ENCODE measurements around the gene TLX2.
"Not testable (repeated sequence)": the region's sequence is repeated elsewhere in the genome, so short reads cannot be mapped to it uniquely, and the experiment has no call there.

Gene TLX2

GRCh38 chr2:74560591-74560990 is 46.3 kb downstream of the TLX2 start:
- no peak for TF ChIP-seq CTCF (conservative IDR thresholded peaks at IDR 0.05; ENCODE audit: low read depth, low read length)
- no peak overlapping the region for H3K4me3 ChIP-seq (ENCODE audit: low read depth, low read length)

GRCh38 chr2:74561022-74561421 is 46.8 kb downstream of the TLX2 start:
- DNase-seq (ENCODE audit: low read depth); H3K4me3 ChIP-seq (ENCODE audit: low read depth, low read length): not testable (repeated sequence)

More at GRCh38 chr2:74560591-74560990, 46.3 kb downstream of the TLX2 start:
- no peak for DNase-seq (ENCODE audit: low read depth)

GRCh38 chr2:74562126-74562775 is 48.0 kb downstream of the TLX2 start:
- no peak for TF ChIP-seq CTCF (conservative IDR thresholded peaks at IDR 0.05; ENCODE audit: low read depth, low read length)
- no peak for DNase-seq (ENCODE audit: low read depth)
- H3K4me3 ChIP-seq (ENCODE audit: low read depth, low read length) = no peak overlapping the region

- no peak overlapping the region for H3K4me3 ChIP-seq (ENCODE audit: low read depth, low read length)
- no peak for TF ChIP-seq CTCF (conservative IDR thresholded peaks at IDR 0.05; ENCODE audit: low read depth, low read length)
- DNase-seq (ENCODE audit: low read depth) = peak; percentile 56
Measured at GRCh38 chr2:74564222-74564621, 50.0 kb downstream of the TLX2 start.

- H3K4me3 ChIP-seq (ENCODE audit: low read depth, low read length) = no peak overlapping the region
- DNase-seq (ENCODE audit: low read depth) = no peak
- TF ChIP-seq CTCF (conservative IDR thresholded peaks at IDR 0.05; ENCODE audit: low read depth, low read length) = no peak
Measured at GRCh38 chr2:74566076-74566753, 52.0 kb downstream of the TLX2 start.

- DNase-seq (ENCODE audit: low read depth) = peak; percentile 85
- TF ChIP-seq CTCF (conservative IDR thresholded peaks at IDR 0.05; ENCODE audit: low read depth, low read length) = no peak
- no peak overlapping the region for H3K4me3 ChIP-seq (ENCODE audit: low read depth, low read length)
Measured at GRCh38 chr2:74566754-74567085, 52.5 kb downstream of the TLX2 start.

Data from choroid plexus epithelial cell (primary cell).